ENCODE results near the gene IGF1R. TPM values are rescaled to one million over a fixed set of nuclear protein-coding genes. Genes with fewer than 3 reads are reported as not detected.

Gene IGF1R
- polyA plus RNA-seq, 1 experiment = 21.6 TPM

- ChIA-PET POLR2A (no interaction called here), CTCF (no interaction called here)
- no peaks in the 10 kb centered on the region for H3K27me3 ChIP-seq (ENCODE audit: control insufficient read depth, insufficient read depth, low read length)
- no peak overlapping the region for H3K4me3 ChIP-seq (ENCODE audit: low read depth, low read length)
- TF ChIP-seq, protein P1, sequence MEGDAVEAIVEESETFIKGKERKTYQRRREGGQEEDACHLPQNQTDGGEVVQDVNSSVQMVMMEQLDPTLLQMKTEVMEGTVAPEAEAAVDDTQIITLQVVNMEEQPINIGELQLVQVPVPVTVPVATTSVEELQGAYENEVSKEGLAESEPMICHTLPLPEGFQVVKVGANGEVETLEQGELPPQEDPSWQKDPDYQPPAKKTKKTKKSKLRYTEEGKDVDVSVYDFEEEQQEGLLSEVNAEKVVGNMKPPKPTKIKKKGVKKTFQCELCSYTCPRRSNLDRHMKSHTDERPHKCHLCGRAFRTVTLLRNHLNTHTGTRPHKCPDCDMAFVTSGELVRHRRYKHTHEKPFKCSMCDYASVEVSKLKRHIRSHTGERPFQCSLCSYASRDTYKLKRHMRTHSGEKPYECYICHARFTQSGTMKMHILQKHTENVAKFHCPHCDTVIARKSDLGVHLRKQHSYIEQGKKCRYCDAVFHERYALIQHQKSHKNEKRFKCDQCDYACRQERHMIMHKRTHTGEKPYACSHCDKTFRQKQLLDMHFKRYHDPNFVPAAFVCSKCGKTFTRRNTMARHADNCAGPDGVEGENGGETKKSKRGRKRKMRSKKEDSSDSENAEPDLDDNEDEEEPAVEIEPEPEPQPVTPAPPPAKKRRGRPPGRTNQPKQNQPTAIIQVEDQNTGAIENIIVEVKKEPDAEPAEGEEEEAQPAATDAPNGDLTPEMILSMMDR (IDR thresholded peaks at IDR 0.05; ENCODE audit: low read depth, low read length) = no peak
- no peak for DNase-seq (ENCODE audit: low read depth, low spot score)
- H3K9me3 ChIP-seq (ENCODE audit: control insufficient read depth, insufficient read depth, low read length) = no peaks in the 10 kb centered on the region; the same call in 1 of the 2 replicates
- no peak overlapping the region for H3K27ac ChIP-seq (ENCODE audit: low read depth, low read length)
These were observed 271.9 kb downstream of the IGF1R start for GRCh38 chr15:98920091-98920880.

DNA sequence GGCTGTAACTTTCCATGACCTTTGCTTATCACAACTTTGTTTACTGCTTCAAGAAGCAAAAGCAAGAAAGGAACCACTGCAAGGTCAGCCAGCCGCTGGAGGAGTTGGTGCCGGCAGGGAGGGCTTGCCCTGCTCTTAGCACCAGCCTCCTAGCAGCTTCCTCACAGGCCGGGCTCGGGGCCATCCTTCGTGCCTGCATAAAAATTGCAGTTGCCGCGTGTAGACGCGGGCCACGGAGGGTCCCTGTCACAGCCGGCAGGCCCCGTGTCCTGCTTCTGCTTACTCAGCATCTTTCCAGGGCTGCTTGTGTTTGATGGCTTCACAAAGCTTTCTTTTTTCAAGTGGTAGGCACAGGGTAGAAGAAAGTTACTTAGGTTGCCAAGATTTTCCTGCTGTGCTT is 274.8 kb downstream of the IGF1R start:
- H3K27ac ChIP-seq (ENCODE audit: low read depth, low read length) = no peak overlapping the region
- H3K4me3 ChIP-seq (ENCODE audit: low read depth, low read length) = no peak overlapping the region
- ChIA-PET POLR2A (no interaction called here), CTCF (interaction anchor here (0.8 kb wide), 1 partner anchor 153 kb away, joined by 4 read pairs; no protein-coding TSS in a partner anchor)
- H3K27me3 ChIP-seq (ENCODE audit: control insufficient read depth, insufficient read depth, low read length) = no peaks in the 10 kb centered on the region
- TF ChIP-seq, protein P1 (IDR thresholded peaks at IDR 0.05; ENCODE audit: low read depth, low read length) = no peak
- DNase-seq (ENCODE audit: low read depth, low spot score) = no peak
- no peaks in the 10 kb centered on the region; the same call in 1 of the 2 replicates for H3K9me3 ChIP-seq (ENCODE audit: control insufficient read depth, insufficient read depth, low read length)

- H3K27me3 ChIP-seq (ENCODE audit: control insufficient read depth, insufficient read depth, low read length) = no peaks in the 10 kb centered on the region
- no peak overlapping the region for H3K4me3 ChIP-seq (ENCODE audit: low read depth, low read length)
- TF ChIP-seq, protein P1 (IDR thresholded peaks at IDR 0.05; ENCODE audit: low read depth, low read length) = no peak
- H3K9me3 ChIP-seq (ENCODE audit: control insufficient read depth, insufficient read depth, low read length) = no peaks in the 10 kb centered on the region; the same call in 1 of the 2 replicates
- ChIA-PET POLR2A (no interaction called here), CTCF (interaction anchor here (0.6 kb wide), 1 partner anchor 409 kb away, joined by 3 read pairs; no protein-coding TSS in a partner anchor)
- H3K27ac ChIP-seq (ENCODE audit: low read depth, low read length) = no peak overlapping the region
- no peak for DNase-seq (ENCODE audit: low read depth, low spot score)
These were observed 275.2 kb downstream of the IGF1R start for GRCh38 chr15:98923579-98923978.

DNA sequence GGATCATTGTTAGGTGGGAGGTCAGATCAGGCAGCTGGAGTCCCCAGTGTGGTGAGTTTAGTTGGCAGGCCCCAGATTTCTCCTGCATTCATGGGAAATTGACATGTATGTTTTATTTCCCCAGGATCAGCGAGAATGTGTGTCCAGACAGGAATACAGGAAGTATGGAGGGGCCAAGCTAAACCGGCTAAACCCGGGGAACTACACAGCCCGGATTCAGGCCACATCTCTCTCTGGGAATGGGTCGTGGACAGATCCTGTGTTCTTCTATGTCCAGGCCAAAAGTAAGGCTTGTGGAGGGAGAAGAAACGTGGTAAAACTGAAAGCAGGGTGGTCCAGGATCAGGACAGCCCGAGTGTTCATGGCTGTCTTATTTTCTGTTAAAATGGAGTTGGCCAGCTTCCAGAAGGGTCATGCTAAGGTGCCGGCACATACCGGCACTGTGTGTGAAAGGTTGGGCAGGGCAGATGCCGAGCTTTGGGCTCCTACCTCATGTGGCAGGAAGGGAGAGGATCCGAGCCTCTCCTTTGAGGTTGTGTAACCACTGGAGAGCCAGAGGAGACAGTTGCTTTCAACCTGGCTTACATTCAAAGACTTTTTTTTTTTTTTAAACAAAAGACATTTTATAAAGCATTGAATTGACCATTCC is 276.2 kb downstream of the IGF1R start:
- POLR2A ChIA-PET = no interaction called here
- TF ChIP-seq, protein P1 (IDR thresholded peaks at IDR 0.05; ENCODE audit: low read depth, low read length) = no peak

GRCh38 chr15:98926236-98926635 is 277.9 kb downstream of the IGF1R start:
- DNase-seq (ENCODE audit: low read depth, low spot score) = no peak

More for the DNA sequence above, 276.2 kb downstream of the IGF1R start:
- H3K27me3 ChIP-seq (ENCODE audit: control insufficient read depth, insufficient read depth, low read length) = no peaks in the 10 kb centered on the region
- H3K27ac ChIP-seq (ENCODE audit: low read depth, low read length) = no peak overlapping the region
- no peak overlapping the region for H3K4me3 ChIP-seq (ENCODE audit: low read depth, low read length)
- CTCF ChIA-PET = interaction anchor here (0.6 to 0.9 kb wide), 2 partner anchors 278 to 410 kb away, joined by 3 read pairs; no protein-coding TSS in a partner anchor
- no peaks in the 10 kb centered on the region; the same call in 1 of the 2 replicates for H3K9me3 ChIP-seq (ENCODE audit: control insufficient read depth, insufficient read depth, low read length)
- DNase-seq (ENCODE audit: low read depth, low spot score) = no peak

More at GRCh38 chr15:98926236-98926635, 277.9 kb downstream of the IGF1R start:
- TF ChIP-seq, protein P1 (IDR thresholded peaks at IDR 0.05; ENCODE audit: low read depth, low read length) = no peak
- Histone ChIP-seq H3K4me3 (ENCODE audit: low read depth, low read length) (no peak overlapping the region), H3K27me3 (ENCODE audit: control insufficient read depth, insufficient read depth, low read length) (no peaks in the 10 kb centered on the region), H3K9me3 (ENCODE audit: control insufficient read depth, insufficient read depth, low read length) (no peaks in the 10 kb centered on the region), H3K27ac (ENCODE audit: low read depth, low read length) (no peak overlapping the region)
- CTCF ChIA-PET = interaction anchor here (0.9 kb wide), 1 partner anchor 150 kb away, joined by 3 read pairs; no protein-coding TSS in a partner anchor
- POLR2A ChIA-PET = no interaction called here

Data from AG04450 (cell line).